ENCODE results near the gene INPP4A.

The INPP4A gene

GRCh38 chr2:98533547-98533946 lies 88.9 kb downstream of the INPP4A start:
- TF ChIP-seq Cebpa-rat (IDR thresholded peaks at IDR 0.05) = no peak
- Histone ChIP-seq H3K9ac (no peak overlapping the region), H3K27ac (no peak overlapping the region), H3K9me3 (peaks cover under 1% of the 10 kb centered on the region; the same call in 1 of the 2 replicates), H4K20me1 (no peaks in the 10 kb centered on the region), H3K4me3 (no peak overlapping the region), H3K27me3 (no peaks in the 10 kb centered on the region), H3K4me2 (no peak overlapping the region), H3K36me3 (peaks cover 26% of the 10 kb centered on the region), H3K4me1 (no peaks in the 10 kb centered on the region)

- H3K4me3 ChIP-seq = no peak overlapping the region
- H3K4me2 ChIP-seq = no peak overlapping the region
- H3K27ac ChIP-seq = no peak overlapping the region
- no peaks in the 10 kb centered on the region for H3K4me1 ChIP-seq
- H3K27me3 ChIP-seq = no peaks in the 10 kb centered on the region
- H4K20me1 ChIP-seq = no peaks in the 10 kb centered on the region
- peaks cover 38% of the 10 kb centered on the region for H3K36me3 ChIP-seq
- TF ChIP-seq Cebpa-rat (IDR thresholded peaks at IDR 0.05) = no peak
- no peaks in the 10 kb centered on the region for H3K9me3 ChIP-seq
- H3K9ac ChIP-seq = no peak overlapping the region
These were observed 90.1 kb downstream of the INPP4A start for GRCh38 chr2:98534761-98535160.

- TF ChIP-seq Cebpa-rat (IDR thresholded peaks at IDR 0.05) = no peak
- no peaks in the 10 kb centered on the region for H3K9me3 ChIP-seq
- no peak overlapping the region for H3K9ac ChIP-seq
- no peak overlapping the region for H3K4me2 ChIP-seq
- peaks cover 47% of the 10 kb centered on the region for H3K36me3 ChIP-seq
- no peaks in the 10 kb centered on the region for H3K27me3 ChIP-seq
- H4K20me1 ChIP-seq = no peaks in the 10 kb centered on the region
- H3K4me3 ChIP-seq = no peak overlapping the region
- H3K27ac ChIP-seq = no peak overlapping the region
- H3K4me1 ChIP-seq = no peaks in the 10 kb centered on the region
These were observed 91.5 kb downstream of the INPP4A start for GRCh38 chr2:98535971-98536677.

- no peak overlapping the region; the same call in 1 of the 2 replicates for H3K27ac ChIP-seq
- no peak for TF ChIP-seq Cebpa-rat (IDR thresholded peaks at IDR 0.05)
- H3K4me1 ChIP-seq = no peaks in the 10 kb centered on the region
- H3K4me3 ChIP-seq = no peak overlapping the region
- H3K9me3 ChIP-seq = no peaks in the 10 kb centered on the region
- H4K20me1 ChIP-seq = no peaks in the 10 kb centered on the region
- no peak overlapping the region for H3K4me2 ChIP-seq
- peaks cover 47% of the 10 kb centered on the region for H3K36me3 ChIP-seq
- no peak overlapping the region for H3K9ac ChIP-seq
- H3K27me3 ChIP-seq = no peaks in the 10 kb centered on the region
These were observed 92.9 kb downstream of the INPP4A start for GRCh38 chr2:98537390-98538126.

- no peak overlapping the region for H3K27ac ChIP-seq
- no peak for TF ChIP-seq Cebpa-rat (IDR thresholded peaks at IDR 0.05)
- H3K4me3 ChIP-seq = no peak overlapping the region
- no peaks in the 10 kb centered on the region for H4K20me1 ChIP-seq
- no peaks in the 10 kb centered on the region for H3K9me3 ChIP-seq
- no peaks in the 10 kb centered on the region for H3K27me3 ChIP-seq
- H3K4me1 ChIP-seq = no peaks in the 10 kb centered on the region
- H3K4me2 ChIP-seq = no peak overlapping the region
- H3K36me3 ChIP-seq = peaks cover 52% of the 10 kb centered on the region
- H3K9ac ChIP-seq = no peak overlapping the region
These were observed 93.8 kb downstream of the INPP4A start for GRCh38 chr2:98538280-98539041.

- Histone ChIP-seq H3K4me1 (no peaks in the 10 kb centered on the region), H3K9me3 (no peaks in the 10 kb centered on the region), H3K4me2 (no peak overlapping the region), H3K4me3 (no peak overlapping the region), H3K27ac (no peak overlapping the region), H3K27me3 (no peaks in the 10 kb centered on the region), H3K36me3 (peaks cover 59% of the 10 kb centered on the region), H4K20me1 (no peaks in the 10 kb centered on the region), H3K9ac (no peak overlapping the region)
- TF ChIP-seq Cebpa-rat (IDR thresholded peaks at IDR 0.05) = no peak
These were observed 94.5 kb downstream of the INPP4A start for GRCh38 chr2:98539056-98539735.

- Histone ChIP-seq H3K4me3 (no peak overlapping the region), H3K4me1 (peaks cover 6% of the 10 kb centered on the region), H4K20me1 (no peaks in the 10 kb centered on the region), H3K4me2 (no peak overlapping the region), H3K36me3 (peaks cover 70% of the 10 kb centered on the region), H3K9ac (no peak overlapping the region), H3K27ac (no peak overlapping the region), H3K9me3 (no peaks in the 10 kb centered on the region), H3K27me3 (no peaks in the 10 kb centered on the region)
- no peak for TF ChIP-seq Cebpa-rat (IDR thresholded peaks at IDR 0.05)
These were observed 95.9 kb downstream of the INPP4A start for GRCh38 chr2:98540536-98540935.

GRCh38 chr2:98541489-98541888 lies 96.8 kb downstream of the INPP4A start:
- no peak overlapping the region for H3K4me3 ChIP-seq
- H3K9ac ChIP-seq = no peak overlapping the region
- no peak overlapping the region for H3K4me2 ChIP-seq
- no peaks in the 10 kb centered on the region for H3K9me3 ChIP-seq
- no peaks in the 10 kb centered on the region for H4K20me1 ChIP-seq
- no peaks in the 10 kb centered on the region for H3K27me3 ChIP-seq
- H3K4me1 ChIP-seq = peaks cover 6% of the 10 kb centered on the region
- no peak for TF ChIP-seq Cebpa-rat (IDR thresholded peaks at IDR 0.05)
- H3K27ac ChIP-seq = no peak overlapping the region
- peaks cover 72% of the 10 kb centered on the region for H3K36me3 ChIP-seq

- no peak for TF ChIP-seq Cebpa-rat (IDR thresholded peaks at IDR 0.05)
- Histone ChIP-seq H3K27me3 (no peaks in the 10 kb centered on the region), H3K27ac (no peak overlapping the region), H3K9ac (no peak overlapping the region), H3K4me3 (no peak overlapping the region), H3K36me3 (peaks cover 74% of the 10 kb centered on the region), H3K4me2 (no peak overlapping the region), H4K20me1 (no peaks in the 10 kb centered on the region), H3K4me1 (peaks cover 10% of the 10 kb centered on the region), H3K9me3 (no peaks in the 10 kb centered on the region)
These were observed 97.2 kb downstream of the INPP4A start for GRCh38 chr2:98541906-98542305.
